GM23248 (cell line): Measurements from ENCODE around the gene KRTAP5-6. TPM values are rescaled to one million over a fixed set of nuclear protein-coding genes. Genes with fewer than 3 reads are reported as not detected.

Source experiments
- DNase-seq: peaks from one replicate; pipeline ENCODE4 v3.0.0-alpha.2; 2015
- H2AFZ ChIP-seq: fragments of 200-600 bp; sonication (generic); 2 replicates; pipeline ENCODE4 v1.6.1; 2016; ENCODE audit warnings: antibody characterized with exemption
- H3F3A ChIP-seq: fragments of 200-600 bp; sonication (generic); 2 replicates; pipeline ENCODE4 v1.6.1; 2016; ENCODE audit warnings: mild to moderate bottlenecking, antibody characterized with exemption, mixed run types; ENCODE audit not compliant: insufficient read depth
- H3K27ac ChIP-seq: fragments of 200-600 bp; sonication (generic); 2 replicates; pipeline ENCODE4 v1.5.1; 2016; ENCODE audit warnings: mild to moderate bottlenecking
- H3K27me3 ChIP-seq: fragments of 200-600 bp; sonication (generic); replicated peaks from 2 replicates; pipeline ENCODE4 v1.6.1; 2016; ENCODE audit warnings: mild to moderate bottlenecking; ENCODE audit not compliant: insufficient read depth
- H3K36me3 ChIP-seq: fragments of 200-600 bp; sonication (generic); 2 replicates; pipeline ENCODE4 v1.6.1; 2016; ENCODE audit warnings: low read depth, mild to moderate bottlenecking
- H3K4me1 ChIP-seq: fragments of 200-600 bp; sonication (generic); 2 replicates; pipeline ENCODE4 v1.6.1; 2016; ENCODE audit warnings: mild to moderate bottlenecking; ENCODE audit not compliant: insufficient read depth
- H3K4me2 ChIP-seq: fragments of 200-600 bp; sonication (generic); one replicate; pipeline ENCODE4 v1.6.1; 2016; ENCODE audit warnings: mild to moderate bottlenecking; ENCODE audit not compliant: unreplicated experiment
- H3K4me3 ChIP-seq: fragments of 200-600 bp; sonication (generic); 2 replicates; pipeline ENCODE4 v1.5.1; 2016; ENCODE audit warnings: mild to moderate bottlenecking
- H3K79me2 ChIP-seq: fragments of 200-600 bp; sonication (generic); 2 replicates; pipeline ENCODE4 v1.6.1; 2016; ENCODE audit warnings: mild to moderate bottlenecking; ENCODE audit not compliant: insufficient read depth
- H3K9ac ChIP-seq: fragments of 200-600 bp; sonication (generic); 2 replicates; pipeline ENCODE4 v1.6.1; 2016; ENCODE audit warnings: mild to moderate bottlenecking
- H3K9me2 ChIP-seq: fragments of 200-600 bp; sonication (generic); 2 replicates; pipeline ENCODE4 v1.6.1; 2016; ENCODE audit warnings: mixed run types, mild to moderate bottlenecking, moderate library complexity; ENCODE audit not compliant: insufficient read depth
- H3K9me3 ChIP-seq: fragments of 200-600 bp; sonication (generic); one replicate; pipeline ENCODE4 v1.6.1; 2017; ENCODE audit warnings: low read depth
- H4K20me1 ChIP-seq: fragments of 200-600 bp; sonication (generic); 2 replicates; pipeline ENCODE4 v1.6.0; 2016; ENCODE audit not compliant: insufficient read depth
- EZH2 ChIP-seq: fragments of 200-600 bp; sonication (generic); IDR thresholded peaks from 2 replicates; pipeline ENCODE4 v1.6.1; 2018; ENCODE audit warnings: antibody characterized with exemption, mild to moderate bottlenecking; ENCODE audit not compliant: insufficient read depth, poor library complexity, severe bottlenecking
- EZH2phosphoT487 ChIP-seq: fragments of 200-600 bp; sonication (generic); IDR thresholded peaks from 2 replicates; pipeline ENCODE4 v1.6.1; 2018; ENCODE audit warnings: antibody characterized with exemption, moderate library complexity, mild to moderate bottlenecking, low read depth; ENCODE audit not compliant: insufficient read depth
- whole genome bisulfite sequencing, 2 experiments: methylation state at CpG; one replicate each; pipeline ENCODE4 v1.1.6; 2015 to 2017; ENCODE audit warnings: low lambda C conversion rate in 2 of 2, low coverage in 1 of 2; ENCODE audit errors: missing lambda C conversion rate in 2 of 2; 5-methylcytosine and 5-hydroxymethylcytosine counted together
- in situ Hi-C: fragments of 300-500 bp; cut with MboI; formaldehyde crosslinking; loops from 2 replicates; pipeline ENCODE4 v1.15.0; 2020
- polyA plus RNA-seq: library from polyadenylated mRNA; unstranded; fragments of >200 nt; fragmentation: Nextera tagmentation; extraction: Ambion mirVana; gene quantifications from 2 replicates; pipeline ENCODE4 v1.2.1, GENCODE V29; 2016
- total RNA-seq: library from RNA; depleted of rRNA; stranded (reverse); fragments of >200 nt; shearing (Covaris generic); gene quantifications from 2 replicates; pipeline ENCODE4 v1.2.3, GENCODE V29; 2014; rRNA removed

KRTAP5-6 gene
- total and polyA plus RNA-seq, 2 experiments from 2014 or later = not detected

- WGBS, 2 experiments = 84 to 90% methylated on average over 12 to 17 of the region's 22 CpGs
- Histone ChIP-seq H3K4me2 (no peak overlapping the region), H4K20me1 (no peaks in the 10 kb centered on the region), H3K4me3 (no peak overlapping the region), H3K9me2 (no peaks in the 10 kb centered on the region), H3F3A (peaks cover 10% of the 10 kb centered on the region), H3K36me3 (no peaks in the 10 kb centered on the region), H3K27me3 (no peaks in the 10 kb centered on the region), H3K79me2 (no peaks in the 10 kb centered on the region), H2AFZ (no peak overlapping the region), H3K9me3 (no peaks in the 10 kb centered on the region), H3K9ac (no peak overlapping the region), H3K4me1 (peaks cover 21% of the 10 kb centered on the region), H3K27ac (no peak overlapping the region)
- in situ Hi-C loops = no loop called here
- TF ChIP-seq EZH2phosphoT487 (no peak), EZH2 (no peak)
- no peak for DNase-seq
Measured at GRCh38 chr11:1746511-1746931, 49.5 kb downstream of the KRTAP5-6 start.

DNA sequence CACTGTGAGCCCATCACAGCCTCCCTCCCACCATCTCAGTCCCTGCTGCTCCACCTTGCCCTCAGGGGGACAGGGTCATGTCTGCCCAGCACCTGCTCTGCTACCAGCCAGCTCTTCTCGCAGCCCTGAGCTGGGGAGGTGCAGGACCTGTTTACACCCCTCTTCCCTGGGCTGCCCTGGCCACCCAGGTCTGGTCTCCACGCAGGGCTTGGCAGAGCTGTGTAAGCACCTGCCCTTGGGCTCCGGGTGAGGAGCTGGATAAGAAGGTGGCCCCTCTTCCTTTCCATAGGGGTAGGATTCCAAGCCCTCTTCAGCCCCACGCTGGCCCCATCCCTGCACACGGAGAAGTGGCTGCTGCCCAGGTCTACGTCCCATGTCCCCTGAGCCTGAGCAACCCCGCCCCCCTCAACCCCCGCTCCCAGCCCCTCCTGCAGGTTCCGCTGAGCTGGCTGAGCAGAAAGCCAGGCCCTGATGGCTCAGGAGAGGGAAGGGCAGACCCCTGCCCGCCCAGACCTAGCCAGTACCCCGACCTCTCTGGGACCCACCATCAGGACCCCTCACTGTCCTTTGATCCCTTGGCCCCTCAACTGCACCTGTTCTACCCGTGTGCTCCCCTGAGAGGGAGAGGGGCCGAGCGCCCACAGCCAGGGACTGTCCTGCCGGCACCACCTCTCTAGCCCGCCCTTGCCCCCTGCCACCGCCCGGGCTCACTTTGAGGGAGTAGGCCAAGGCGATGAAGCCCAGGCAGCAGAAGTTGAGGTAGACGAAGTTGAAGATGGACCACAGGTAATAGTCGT is 50.2 kb downstream of the KRTAP5-6 start:
- Histone ChIP-seq H3F3A (peaks cover 10% of the 10 kb centered on the region), H2AFZ (no peak overlapping the region), H3K4me2 (no peak overlapping the region), H3K79me2 (no peaks in the 10 kb centered on the region), H3K4me1 (peaks cover 21% of the 10 kb centered on the region), H3K4me3 (no peak overlapping the region), H3K9ac (no peak overlapping the region), H3K27me3 (no peaks in the 10 kb centered on the region), H3K9me2 (no peaks in the 10 kb centered on the region), H3K36me3 (no peaks in the 10 kb centered on the region), H4K20me1 (no peaks in the 10 kb centered on the region), H3K9me3 (no peaks in the 10 kb centered on the region), H3K27ac (no peak overlapping the region)
- TF ChIP-seq EZH2phosphoT487 = no peak
- no peak for TF ChIP-seq EZH2
- WGBS, 2 experiments = 92 to 96% methylated on average over 11 to 21 of the region's 21 CpGs
- DNase-seq = no peak
- in situ Hi-C loops = no loop called here

Other genes with a start within 250 kb of the KRTAP5-6 start
- 22.1 and 29.3 TPM in 2 replicates for gene MOB2, start 210.4 kb upstream of the KRTAP5-6 start, total RNA-seq
- gene MOB2, start 210.4 kb upstream of the KRTAP5-6 start, polyA plus RNA-seq = 27.1 and 28.8 TPM in 2 replicates
- 0.11 TPM in 1 of 2 replicates, not detected in the other for gene DUSP8, start 124.9 kb upstream of the KRTAP5-6 start, total RNA-seq
- gene DUSP8, start 124.9 kb upstream of the KRTAP5-6 start, polyA plus RNA-seq = 0.05 TPM in 1 of 2 replicates, not detected in the other
- gene KRTAP5-1, start 111.9 kb upstream of the KRTAP5-6 start, total RNA-seq = not detected in 2 replicates
- gene KRTAP5-1, start 111.9 kb upstream of the KRTAP5-6 start, polyA plus RNA-seq = not detected in 2 replicates
- not detected in 2 replicates for gene KRTAP5-2, start 98.9 kb upstream of the KRTAP5-6 start, total RNA-seq
- not detected in 2 replicates for gene KRTAP5-2, start 98.9 kb upstream of the KRTAP5-6 start, polyA plus RNA-seq
- gene KRTAP5-3, start 88.7 kb upstream of the KRTAP5-6 start, total RNA-seq = not detected in 2 replicates
- gene KRTAP5-3, start 88.7 kb upstream of the KRTAP5-6 start, polyA plus RNA-seq = not detected in 2 replicates
- not detected in 2 replicates for gene KRTAP5-4, start 75.1 kb upstream of the KRTAP5-6 start, total RNA-seq
- not detected in 2 replicates for gene KRTAP5-4, start 75.1 kb upstream of the KRTAP5-6 start, polyA plus RNA-seq
- not detected in 2 replicates for gene KRTAP5-5, start 67.4 kb upstream of the KRTAP5-6 start, total RNA-seq
- gene KRTAP5-5, start 67.4 kb upstream of the KRTAP5-6 start, polyA plus RNA-seq = not detected in 2 replicates
- gene IFITM10, start 53.4 kb downstream of the KRTAP5-6 start, total RNA-seq = 1.6 and 67.4 TPM in 2 replicates
- gene IFITM10, start 53.4 kb downstream of the KRTAP5-6 start, polyA plus RNA-seq = 0.41 and 0.53 TPM in 2 replicates
- 305 and 338 TPM in 2 replicates for gene CTSD, start 66.7 kb downstream of the KRTAP5-6 start, total RNA-seq
- 321 and 327 TPM in 2 replicates for gene CTSD, start 66.7 kb downstream of the KRTAP5-6 start, polyA plus RNA-seq
- not detected in 2 replicates for gene SYT8, start 137.8 kb downstream of the KRTAP5-6 start, total RNA-seq
- gene SYT8, start 137.8 kb downstream of the KRTAP5-6 start, polyA plus RNA-seq = not detected in 2 replicates
- gene TNNI2, start 141.8 kb downstream of the KRTAP5-6 start, total RNA-seq = not detected in 2 replicates
- gene TNNI2, start 141.8 kb downstream of the KRTAP5-6 start, polyA plus RNA-seq = not detected in 2 replicates
- gene LSP1, start 155.9 kb downstream of the KRTAP5-6 start, total RNA-seq = not detected in 2 replicates
- 0.36 and 1.3 TPM in 2 replicates for gene LSP1, start 155.9 kb downstream of the KRTAP5-6 start, polyA plus RNA-seq
- gene PRR33, start 194.7 kb downstream of the KRTAP5-6 start, total RNA-seq = not detected in 2 replicates
- gene PRR33, start 194.7 kb downstream of the KRTAP5-6 start, polyA plus RNA-seq = not detected in 2 replicates
- gene TNNT3, start 222.5 kb downstream of the KRTAP5-6 start, total RNA-seq = not detected in 2 replicates
- not detected in 2 replicates for gene TNNT3, start 222.5 kb downstream of the KRTAP5-6 start, polyA plus RNA-seq